Neural cell (in vitro differentiated cells): Measurements from ENCODE around the gene PTPRT. TPM values are rescaled to one million over a fixed set of nuclear protein-coding genes. Genes with fewer than 3 reads are reported as not detected.
A peak's percentile ranks its signal among the peaks of the same experiment; 100 is the strongest.

Source experiments
- H2AFZ ChIP-seq: fragments of 200-600, 300-800 bp; sonication (generic), shearing (Covaris generic); 2 replicates; pipeline ENCODE4 v1.6.0; 2014; ENCODE audit warnings: low read depth, mild to moderate bottlenecking, antibody characterized with exemption, low read length, moderate library complexity
- H3F3A ChIP-seq: fragments of 200-600 bp; shearing (Covaris generic); 2 replicates; pipeline ENCODE4 v1.6.1; 2016; ENCODE audit warnings: mild to moderate bottlenecking, moderate library complexity, mixed read lengths, antibody characterized with exemption, low read length; ENCODE audit not compliant: insufficient read depth, poor library complexity, severe bottlenecking
- H3K27ac ChIP-seq: fragments of 200-600, 300-800 bp; sonication (generic), shearing (Covaris generic); 2 replicates; pipeline ENCODE4 v1.5.1; 2014; ENCODE audit warnings: mild to moderate bottlenecking, low read length, moderate library complexity
- H3K27me3 ChIP-seq: fragments of 300-800, 200-600 bp; sonication (generic), shearing (Covaris generic); 2 replicates; pipeline ENCODE4 v1.6.0; 2014; ENCODE audit warnings: mild to moderate bottlenecking, low read depth, low read length, moderate library complexity; ENCODE audit not compliant: insufficient read depth
- H3K36me3 ChIP-seq: fragments of 300-800, 200-600 bp; sonication (generic), shearing (Covaris generic); 2 replicates; pipeline ENCODE4 v1.5.1; 2014; ENCODE audit warnings: mild to moderate bottlenecking, antibody characterized with exemption, low read length, moderate library complexity; ENCODE audit not compliant: insufficient read depth
- H3K4me2 ChIP-seq: fragments of 300-800, 200-600 bp; sonication (generic), shearing (Covaris generic); 2 replicates; pipeline ENCODE4 v1.6.0; 2014; ENCODE audit warnings: mild to moderate bottlenecking, low read length
- H3K4me3 ChIP-seq: fragments of 300-800, 200-600 bp; sonication (generic), shearing (Covaris generic); 2 replicates; pipeline ENCODE4 v1.5.1; 2014; ENCODE audit warnings: mild to moderate bottlenecking, low read length, moderate library complexity
- H3K79me2 ChIP-seq: fragments of 200-600 bp; shearing (Covaris generic); replicated peaks from 2 replicates; pipeline ENCODE4 v1.6.0; 2014; ENCODE audit warnings: mild to moderate bottlenecking, low read length, moderate library complexity; ENCODE audit not compliant: insufficient read depth
- H3K9ac ChIP-seq: fragments of 300-800, 200-600 bp; sonication (generic), shearing (Covaris generic); 2 replicates; pipeline ENCODE4 v1.6.1; 2016; ENCODE audit warnings: mild to moderate bottlenecking, low read length, mixed read lengths
- H3K9me2 ChIP-seq: fragments of 200-600 bp; shearing (Covaris generic); 2 replicates; pipeline ENCODE4 v1.6.1; 2016; ENCODE audit warnings: mild to moderate bottlenecking, low read length, mixed read lengths; ENCODE audit not compliant: insufficient read depth
- H3K9me3 ChIP-seq: fragments of 200-600, 300-800 bp; sonication (generic), shearing (Covaris generic); 2 replicates; pipeline ENCODE4 v1.6.1; 2016; ENCODE audit warnings: mild to moderate bottlenecking, mixed run types, low read length, moderate library complexity, mixed read lengths
- H4K20me1 ChIP-seq: fragments of 200-600 bp; shearing (Covaris generic); 2 replicates; pipeline ENCODE4 v1.6.1; 2016; ENCODE audit warnings: mild to moderate bottlenecking, mixed run types; ENCODE audit not compliant: insufficient read depth
- EP300 ChIP-seq: fragments of 450-650 bp; conservative IDR thresholded peaks from 2 replicates; pipeline ENCODE4 v1.6.1; 2014; ENCODE audit warnings: antibody characterized with exemption, mild to moderate bottlenecking, moderate library complexity; ENCODE audit not compliant: poor library complexity, severe bottlenecking
- EZH2 ChIP-seq: fragments of 200-600, 300-800 bp; shearing (Covaris generic), sonication (generic); IDR thresholded peaks from 2 replicates; pipeline ENCODE4 v1.6.1; 2014; ENCODE audit warnings: antibody characterized with exemption, low read length, borderline replicate concordance, mild to moderate bottlenecking; ENCODE audit not compliant: insufficient read depth, poor library complexity, severe bottlenecking
- MXI1 ChIP-seq: fragments of 450-650 bp; conservative IDR thresholded peaks from 2 replicates; pipeline ENCODE4 v1.6.1; 2014; ENCODE audit warnings: antibody characterized with exemption, mild to moderate bottlenecking; ENCODE audit not compliant: poor library complexity, severe bottlenecking
- POLR2AphosphoS5 ChIP-seq: IDR thresholded peaks from 2 replicates; pipeline ENCODE4 v1.6.1; 2012
- RAD21 ChIP-seq: fragments of 450-650 bp; conservative IDR thresholded peaks from 2 replicates; pipeline ENCODE4 v1.6.1; 2014; ENCODE audit warnings: antibody characterized with exemption, mild to moderate bottlenecking, moderate library complexity
- SMC3 ChIP-seq: fragments of 450-650 bp; conservative IDR thresholded peaks from 2 replicates; pipeline ENCODE4 v1.6.1; 2014; ENCODE audit warnings: antibody characterized with exemption, mild to moderate bottlenecking, moderate library complexity; ENCODE audit not compliant: poor library complexity
- TAF1 ChIP-seq: IDR thresholded peaks from 2 replicates; pipeline ENCODE4 v1.6.1; 2012; ENCODE audit warnings: low read depth
- polyA plus RNA-seq: library from polyadenylated mRNA; depleted of rRNA; stranded (reverse); fragments of >200 nt; gene quantifications from 2 replicates; pipeline ENCODE4 v1.2.3, GENCODE V29; 2014
- TF ChIP-seq, protein P1 (sequence below): fragments of 450-650 bp; IDR thresholded peaks from 2 replicates; pipeline ENCODE4 v1.5.1; 2014; ENCODE audit warnings: antibody characterized with exemption, mild to moderate bottlenecking, moderate library complexity; ENCODE audit not compliant: poor library complexity, severe bottlenecking
- TF ChIP-seq, protein P2 (sequence below): IDR thresholded peaks from 2 replicates; pipeline ENCODE4 v1.6.1; 2012; ENCODE audit warnings: borderline replicate concordance

The PTPRT gene
- polyA plus RNA-seq, 1 donor from 2014 or later, result 9.2 TPM

DNA sequence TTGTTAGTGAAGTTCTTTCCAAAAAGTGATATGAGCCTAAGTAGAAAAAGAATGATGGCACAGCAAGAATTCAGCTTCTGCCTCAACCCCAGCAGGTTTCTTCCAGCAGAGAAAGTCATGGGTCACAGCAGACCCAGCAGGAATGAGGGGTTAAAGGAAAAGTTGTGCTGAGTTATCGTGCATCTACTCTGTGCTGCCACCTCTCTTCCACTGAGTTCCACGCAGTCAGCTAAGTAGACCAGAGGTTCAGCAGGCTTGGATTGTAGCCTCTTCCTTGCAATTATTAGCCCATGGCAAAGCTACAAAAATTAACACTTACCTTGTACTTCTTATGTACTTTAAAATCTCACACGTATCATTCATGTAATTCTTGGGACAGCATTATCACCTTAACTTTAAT is 510.8 kb downstream of the PTPRT start:
- Histone ChIP-seq H3K36me3 (no peaks in the 10 kb centered on the region), H3K27ac (no peak overlapping the region), H3K9me2 (no peaks in the 10 kb centered on the region), H3K27me3 (no peaks in the 10 kb centered on the region), H4K20me1 (no peaks in the 10 kb centered on the region), H3F3A (no peaks in the 10 kb centered on the region), H3K9ac (no peak overlapping the region), H2AFZ (no peak overlapping the region), H3K9me3 (no peaks in the 10 kb centered on the region), H3K4me2 (no peak overlapping the region), H3K4me3 (no peak overlapping the region), H3K79me2 (no peaks in the 10 kb centered on the region)
- TF ChIP-seq, protein P1, sequence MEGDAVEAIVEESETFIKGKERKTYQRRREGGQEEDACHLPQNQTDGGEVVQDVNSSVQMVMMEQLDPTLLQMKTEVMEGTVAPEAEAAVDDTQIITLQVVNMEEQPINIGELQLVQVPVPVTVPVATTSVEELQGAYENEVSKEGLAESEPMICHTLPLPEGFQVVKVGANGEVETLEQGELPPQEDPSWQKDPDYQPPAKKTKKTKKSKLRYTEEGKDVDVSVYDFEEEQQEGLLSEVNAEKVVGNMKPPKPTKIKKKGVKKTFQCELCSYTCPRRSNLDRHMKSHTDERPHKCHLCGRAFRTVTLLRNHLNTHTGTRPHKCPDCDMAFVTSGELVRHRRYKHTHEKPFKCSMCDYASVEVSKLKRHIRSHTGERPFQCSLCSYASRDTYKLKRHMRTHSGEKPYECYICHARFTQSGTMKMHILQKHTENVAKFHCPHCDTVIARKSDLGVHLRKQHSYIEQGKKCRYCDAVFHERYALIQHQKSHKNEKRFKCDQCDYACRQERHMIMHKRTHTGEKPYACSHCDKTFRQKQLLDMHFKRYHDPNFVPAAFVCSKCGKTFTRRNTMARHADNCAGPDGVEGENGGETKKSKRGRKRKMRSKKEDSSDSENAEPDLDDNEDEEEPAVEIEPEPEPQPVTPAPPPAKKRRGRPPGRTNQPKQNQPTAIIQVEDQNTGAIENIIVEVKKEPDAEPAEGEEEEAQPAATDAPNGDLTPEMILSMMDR, result peak; percentile 12
- TF ChIP-seq EZH2, result no peak

DNA sequence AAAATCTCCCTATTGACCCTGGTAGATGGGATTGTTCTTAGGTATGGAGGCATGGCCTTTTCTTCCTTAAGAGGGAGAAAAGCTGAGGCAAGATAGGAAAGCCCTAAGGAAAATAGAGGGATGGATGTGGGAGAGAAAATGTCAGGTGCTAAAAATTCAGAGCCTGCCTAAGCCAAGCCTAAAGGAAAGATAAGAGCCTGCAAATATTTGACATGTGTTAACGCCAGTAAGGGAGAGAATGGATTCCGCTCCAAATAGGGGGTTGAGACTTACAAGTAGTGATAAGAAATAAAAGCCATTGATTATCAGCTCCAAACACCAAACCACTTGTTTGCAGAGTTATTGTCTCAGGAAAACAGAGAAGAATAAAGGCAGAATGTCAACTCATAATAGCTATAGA is 533.6 kb downstream of the PTPRT start:
- H3K9ac ChIP-seq, result no peak overlapping the region
- H3K4me2 ChIP-seq, result no peak overlapping the region
- H4K20me1 ChIP-seq, result no peaks in the 10 kb centered on the region
- H3K9me2 ChIP-seq, result no peaks in the 10 kb centered on the region
- H3K27me3 ChIP-seq, result no peaks in the 10 kb centered on the region
- H3K36me3 ChIP-seq, result no peaks in the 10 kb centered on the region
- H2AFZ ChIP-seq, result no peak overlapping the region
- H3K27ac ChIP-seq, result no peak overlapping the region
- no peaks in the 10 kb centered on the region for H3K79me2 ChIP-seq
- H3K4me3 ChIP-seq, result no peak overlapping the region
- TF ChIP-seq, protein P1, result no peak
- no peak for TF ChIP-seq TAF1
- no peak for TF ChIP-seq EZH2
- no peak for TF ChIP-seq SMC3
- TF ChIP-seq RAD21, result no peak
- no peak for TF ChIP-seq EP300
- TF ChIP-seq, protein P2, sequence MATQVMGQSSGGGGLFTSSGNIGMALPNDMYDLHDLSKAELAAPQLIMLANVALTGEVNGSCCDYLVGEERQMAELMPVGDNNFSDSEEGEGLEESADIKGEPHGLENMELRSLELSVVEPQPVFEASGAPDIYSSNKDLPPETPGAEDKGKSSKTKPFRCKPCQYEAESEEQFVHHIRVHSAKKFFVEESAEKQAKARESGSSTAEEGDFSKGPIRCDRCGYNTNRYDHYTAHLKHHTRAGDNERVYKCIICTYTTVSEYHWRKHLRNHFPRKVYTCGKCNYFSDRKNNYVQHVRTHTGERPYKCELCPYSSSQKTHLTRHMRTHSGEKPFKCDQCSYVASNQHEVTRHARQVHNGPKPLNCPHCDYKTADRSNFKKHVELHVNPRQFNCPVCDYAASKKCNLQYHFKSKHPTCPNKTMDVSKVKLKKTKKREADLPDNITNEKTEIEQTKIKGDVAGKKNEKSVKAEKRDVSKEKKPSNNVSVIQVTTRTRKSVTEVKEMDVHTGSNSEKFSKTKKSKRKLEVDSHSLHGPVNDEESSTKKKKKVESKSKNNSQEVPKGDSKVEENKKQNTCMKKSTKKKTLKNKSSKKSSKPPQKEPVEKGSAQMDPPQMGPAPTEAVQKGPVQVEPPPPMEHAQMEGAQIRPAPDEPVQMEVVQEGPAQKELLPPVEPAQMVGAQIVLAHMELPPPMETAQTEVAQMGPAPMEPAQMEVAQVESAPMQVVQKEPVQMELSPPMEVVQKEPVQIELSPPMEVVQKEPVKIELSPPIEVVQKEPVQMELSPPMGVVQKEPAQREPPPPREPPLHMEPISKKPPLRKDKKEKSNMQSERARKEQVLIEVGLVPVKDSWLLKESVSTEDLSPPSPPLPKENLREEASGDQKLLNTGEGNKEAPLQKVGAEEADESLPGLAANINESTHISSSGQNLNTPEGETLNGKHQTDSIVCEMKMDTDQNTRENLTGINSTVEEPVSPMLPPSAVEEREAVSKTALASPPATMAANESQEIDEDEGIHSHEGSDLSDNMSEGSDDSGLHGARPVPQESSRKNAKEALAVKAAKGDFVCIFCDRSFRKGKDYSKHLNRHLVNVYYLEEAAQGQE, result no peak
- TF ChIP-seq POLR2AphosphoS5, result no peak
- TF ChIP-seq MXI1, result no peak
- no peaks in the 10 kb centered on the region for H3F3A ChIP-seq
- no peaks in the 10 kb centered on the region for H3K9me3 ChIP-seq
